HG03196 (cell line): ENCODE data around the gene VWC2.
"Not testable (repeated sequence)": the region's sequence is repeated elsewhere in the genome, so short reads cannot be mapped to it uniquely, and the experiment has no call there.

Experiments
- ATAC-seq: cut with Tn5 transposase; IDR thresholded peaks from one replicate; pipeline ENCODE4 v1.9.1; 2021; ENCODE audit not compliant: unreplicated experiment

The VWC2 gene

DNA sequence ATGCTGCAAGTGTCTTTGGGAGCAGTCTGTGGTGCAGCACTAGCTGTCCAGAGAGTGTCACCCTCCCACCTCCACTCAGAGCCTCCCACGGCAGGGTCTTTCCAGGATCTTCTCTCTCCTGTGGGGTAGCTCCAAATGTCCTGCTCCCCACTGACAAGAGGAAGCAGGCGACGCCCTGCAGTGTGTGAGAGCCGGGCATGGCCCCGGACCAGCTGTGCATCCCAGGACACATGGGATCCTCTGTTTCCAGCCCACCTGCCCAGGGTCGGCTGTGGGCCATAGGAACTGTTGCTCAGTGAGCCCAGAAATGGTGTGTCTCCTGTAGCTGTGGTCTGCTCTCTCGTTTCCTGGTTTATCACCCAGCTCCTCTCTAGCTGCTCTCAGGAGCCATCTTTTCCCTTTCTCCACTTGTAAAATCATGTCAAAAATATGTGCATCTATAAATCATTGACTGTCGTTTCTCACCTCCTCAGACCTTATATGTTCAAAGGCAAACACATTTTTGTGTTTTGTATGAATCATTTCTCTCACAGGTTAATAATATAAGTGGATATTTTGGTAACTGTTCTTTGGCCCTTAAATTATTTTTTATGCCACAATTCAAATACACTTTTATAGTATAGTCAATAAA lies 74.9 kb downstream of the VWC2 start:
- no peak for ATAC-seq

GRCh38 chr7:49850921-49851613 lies 77.6 kb downstream of the VWC2 start:
- ATAC-seq, result no peak

DNA sequence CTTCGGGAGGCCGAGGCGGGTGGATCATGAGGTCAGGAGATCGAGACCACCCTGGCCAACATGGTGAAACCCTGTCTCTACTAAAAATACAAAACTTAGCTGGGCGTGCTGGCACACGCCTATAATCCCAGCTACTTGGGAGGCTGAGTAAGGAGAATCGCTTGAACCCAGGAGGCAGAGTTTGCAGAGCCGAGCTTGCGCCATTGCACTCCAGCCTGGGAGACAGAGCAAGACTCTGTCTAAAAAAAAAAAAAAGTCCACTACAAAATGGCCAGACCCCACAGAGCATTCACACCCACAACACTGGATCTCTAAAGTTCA lies 78.1 kb downstream of the VWC2 start:
- ATAC-seq, result not testable (repeated sequence)

DNA sequence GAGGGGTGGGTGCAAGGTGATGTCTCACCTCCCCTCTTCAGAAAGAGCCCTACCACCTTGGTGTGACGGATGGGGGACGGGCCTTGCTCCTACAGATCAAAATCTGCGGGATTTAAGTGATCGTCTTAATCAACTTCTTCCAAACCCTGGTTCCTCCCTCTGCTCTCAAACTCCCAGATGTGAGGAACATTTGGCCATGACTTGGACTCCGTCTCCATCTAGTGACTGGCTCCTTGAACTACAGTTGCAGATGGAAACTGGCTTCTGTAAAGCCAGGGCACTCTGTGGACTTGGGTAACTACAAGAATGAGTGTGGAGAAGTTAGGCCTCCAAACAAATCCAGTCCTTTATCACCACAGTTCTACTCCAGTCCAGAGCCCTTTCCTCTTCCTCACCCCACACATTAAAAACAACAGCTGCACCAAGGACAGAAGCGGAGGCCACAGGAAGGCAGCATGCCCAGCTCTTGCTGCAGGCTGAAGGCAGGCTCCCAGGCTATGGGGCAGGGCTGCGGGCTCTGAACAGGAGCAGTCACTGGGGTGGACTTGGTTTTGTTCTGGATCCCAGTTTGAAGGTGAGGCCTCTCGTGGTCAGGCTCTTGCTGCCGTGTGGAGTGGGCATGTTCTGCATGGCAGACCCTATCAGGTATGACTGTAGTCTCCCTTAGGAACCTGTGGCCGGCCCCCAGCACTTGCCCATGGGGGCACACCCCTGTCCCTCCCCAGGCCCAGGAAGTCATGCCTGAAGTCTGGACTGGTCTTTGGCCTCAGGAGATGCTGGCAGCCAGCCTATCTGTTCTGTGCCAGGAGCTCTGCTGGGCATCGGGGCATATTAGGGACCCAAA lies 79.4 kb downstream of the VWC2 start:
- ATAC-seq, result no peak

DNA sequence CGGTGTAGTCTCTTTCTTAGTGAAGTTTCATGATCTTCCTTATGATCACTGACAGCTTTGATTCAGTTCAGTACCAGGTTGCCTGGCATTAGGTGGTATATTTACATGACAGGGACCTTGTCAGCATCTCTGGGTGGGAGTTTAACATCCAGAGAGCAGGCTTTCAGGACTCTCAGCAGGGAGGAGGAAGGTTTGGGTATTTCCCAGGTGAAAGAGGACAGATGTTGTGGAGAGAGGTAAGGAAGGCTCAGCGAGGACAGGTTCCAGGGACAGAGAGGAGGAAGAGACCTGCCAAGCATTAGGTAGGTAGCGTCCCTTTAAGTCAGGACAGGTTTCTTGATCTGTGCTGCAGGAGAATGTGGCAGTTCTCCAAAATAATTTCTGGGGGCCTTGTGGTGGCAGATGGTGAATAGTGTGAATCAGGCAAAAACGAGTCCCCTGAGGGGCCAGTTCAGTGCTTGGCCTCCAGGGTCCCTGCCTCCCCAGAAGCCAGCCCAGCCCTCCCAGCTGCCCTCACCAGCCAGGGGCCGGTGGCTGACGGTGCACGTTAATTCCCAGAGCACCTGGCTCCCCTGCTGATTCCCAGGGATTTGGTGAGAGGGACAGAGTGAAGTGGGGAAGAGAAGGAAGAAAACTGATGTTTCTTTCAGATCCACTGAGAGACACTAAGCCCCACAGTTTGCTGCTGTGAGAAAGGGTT lies 82.0 kb downstream of the VWC2 start:
- no peak for ATAC-seq

- no peak for ATAC-seq
Measured at GRCh38 chr7:49860293-49860692, 86.9 kb downstream of the VWC2 start.

- ATAC-seq, result no peak
Measured at GRCh38 chr7:49866076-49866735, 92.8 kb downstream of the VWC2 start.

GRCh38 chr7:49866910-49867309 lies 93.5 kb downstream of the VWC2 start:
- no peak for ATAC-seq

DNA sequence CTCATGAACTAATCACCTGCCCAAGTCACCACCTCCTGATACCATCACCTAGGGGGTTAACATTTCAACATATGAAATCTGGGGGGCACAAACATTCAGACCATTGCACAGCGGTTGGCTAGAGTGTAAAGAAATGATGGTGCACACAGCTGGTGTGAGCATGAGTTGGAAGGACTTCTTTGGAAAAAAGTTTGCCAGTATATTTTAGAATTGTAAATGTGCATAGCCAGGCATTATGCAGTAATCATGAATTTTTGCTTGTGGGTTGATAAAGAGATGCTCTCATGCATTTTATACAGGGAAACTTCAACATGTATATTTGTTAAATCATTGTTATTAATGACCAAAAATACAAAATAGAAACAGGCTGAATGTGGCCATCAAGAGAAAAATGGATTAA lies 100.0 kb downstream of the VWC2 start:
- no peak for ATAC-seq

- ATAC-seq, result no peak
Measured at GRCh38 chr7:49875336-49875735, 101.9 kb downstream of the VWC2 start.

DNA sequence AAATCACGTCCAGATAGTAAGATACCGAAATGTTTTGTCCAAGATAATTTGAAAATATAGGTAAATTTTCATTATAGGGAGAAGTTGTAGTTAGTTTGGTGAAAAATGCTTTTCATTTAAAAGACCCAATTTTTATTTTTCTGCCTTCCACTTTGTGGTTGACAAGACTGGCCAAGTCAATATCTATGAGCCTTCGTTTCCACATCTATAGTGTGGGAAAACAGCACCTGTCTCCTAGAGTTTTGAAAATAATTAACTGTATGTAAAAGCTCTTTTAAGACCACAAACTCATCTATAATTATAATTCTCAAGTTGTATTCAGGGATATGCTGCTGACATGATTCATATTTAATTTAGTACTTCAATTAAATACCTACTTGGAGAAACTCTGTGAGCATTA lies 102.8 kb downstream of the VWC2 start:
- ATAC-seq, result no peak

DNA sequence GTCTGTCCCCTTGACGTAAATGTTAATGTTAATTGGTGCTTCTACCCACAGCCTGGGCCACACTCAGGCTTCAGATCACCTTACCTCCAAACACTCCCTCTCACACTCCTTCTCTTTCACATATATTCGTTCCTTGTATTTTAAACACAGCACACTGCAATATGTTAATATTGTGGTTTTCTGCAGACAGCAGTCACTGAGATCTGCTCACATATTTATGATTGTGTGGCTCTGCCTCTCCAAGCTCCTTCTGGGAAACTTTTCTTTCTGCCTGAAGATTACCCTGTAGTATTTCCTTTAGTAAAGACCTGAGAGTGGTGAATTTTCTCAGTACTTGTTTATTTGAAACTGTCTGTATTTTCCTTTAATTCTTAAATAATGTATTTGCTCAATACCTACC lies 104.7 kb downstream of the VWC2 start:
- no peak for ATAC-seq

GRCh38 chr7:49878627-49879026 lies 105.2 kb downstream of the VWC2 start:
- no peak for ATAC-seq

GRCh38 chr7:49883933-49884332 lies 110.5 kb downstream of the VWC2 start:
- no peak for ATAC-seq

- no peak for ATAC-seq
Measured at GRCh38 chr7:49885593-49886285, 112.3 kb downstream of the VWC2 start.

DNA sequence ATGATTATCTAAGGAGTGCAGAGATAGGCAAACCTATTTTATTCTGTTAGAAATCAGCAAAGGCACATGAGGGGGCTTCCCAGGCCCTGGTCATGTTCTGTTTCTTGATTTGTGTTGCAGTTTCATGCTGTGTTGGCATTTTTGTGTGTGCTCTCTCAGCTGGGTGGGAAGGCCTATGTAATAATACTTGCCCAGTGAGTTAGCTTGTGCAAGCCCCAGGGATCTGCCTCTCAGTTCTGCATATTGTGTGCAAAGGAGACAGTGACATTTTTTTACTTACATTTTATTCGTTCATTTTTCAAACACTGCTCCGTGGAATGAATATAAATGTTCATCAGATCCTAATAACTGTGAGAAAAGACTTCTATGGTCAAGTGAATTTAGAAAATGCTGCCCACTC lies 119.0 kb downstream of the VWC2 start:
- ATAC-seq, result no peak

GRCh38 chr7:49893131-49893530 lies 119.7 kb downstream of the VWC2 start:
- ATAC-seq, result no peak

GRCh38 chr7:49894543-49894942 lies 121.1 kb downstream of the VWC2 start:
- no peak for ATAC-seq

- ATAC-seq, result no peak
Measured at GRCh38 chr7:49911909-49912308, 138.5 kb downstream of the VWC2 start.

DNA sequence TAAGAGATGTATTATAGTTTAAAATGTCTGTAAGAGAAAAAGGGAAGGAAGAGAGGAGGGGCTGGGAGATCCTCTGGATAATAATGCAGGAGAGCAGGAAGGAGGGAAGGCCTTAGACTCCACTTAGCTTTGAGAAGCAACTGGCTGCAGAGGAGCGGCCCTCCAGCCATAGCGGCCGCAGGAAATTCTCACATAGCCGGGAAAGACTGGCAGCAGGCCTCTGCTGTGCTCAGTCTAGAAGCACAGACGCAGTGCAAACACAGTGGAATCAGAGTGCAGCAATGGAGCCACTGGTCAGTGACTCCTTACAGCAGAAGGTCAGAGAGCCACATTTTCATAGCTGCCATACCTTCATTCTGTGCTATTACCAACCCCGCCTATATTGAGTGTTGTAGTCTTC lies 153.3 kb downstream of the VWC2 start:
- no peak for ATAC-seq
